Heart right ventricle (tissue), 16 donors: ENCODE results near the gene CCDC142. TPM values are rescaled to one million over a fixed set of nuclear protein-coding genes. Genes with fewer than 3 reads are reported as not detected.

Source experiments
- ATAC-seq, 8 donors: fragments of 200-7000 bp; cut with Tn5 transposase; one replicate each; pipeline ENCODE4 v1.9.1; 2020; ENCODE audit warnings: mild to moderate bottlenecking in 8 of 8, moderate library complexity in 8 of 8, moderate number of reproducible peaks in 1 of 8
- DNase-seq, 2 donors: peaks; one replicate each; pipeline ENCODE4 v3.0.0-alpha.2; 2020
- H3K27ac ChIP-seq, 10 donors: fragments of 200-600 bp; sonication (generic) in 2 of 10; one replicate each; pipeline versions ENCODE4 v1.5.0 to v1.8.0; 2020 to 2022; ENCODE audit warnings: mild to moderate bottlenecking in 3 of 10
- H3K27me3 ChIP-seq, 7 donors: fragments of 200-600 bp; one replicate each; pipeline ENCODE4 v1.8.0; 2021 to 2022; ENCODE audit warnings: mild to moderate bottlenecking in 2 of 7
- H3K36me3 ChIP-seq, 9 donors: fragments of 200-600 bp; sonication (generic) in 1 of 9; one replicate each; pipeline versions ENCODE4 v1.5.0 to v1.8.0; 2020 to 2022; ENCODE audit warnings: mild to moderate bottlenecking in 2 of 9
- H3K4me1 ChIP-seq, 9 donors: fragments of 200-600 bp; sonication (generic) in 1 of 9; one replicate each; pipeline versions ENCODE4 v1.5.0 to v1.8.0; 2020 to 2022; ENCODE audit warnings: mild to moderate bottlenecking in 4 of 9
- H3K4me3 ChIP-seq, 10 donors: fragments of 200-600 bp; sonication (generic) in 2 of 10; one replicate each; pipeline versions ENCODE4 v1.5.0 to v1.8.0; 2020 to 2022; ENCODE audit warnings: mild to moderate bottlenecking in 7 of 10, moderate library complexity in 2 of 10
- H3K9me3 ChIP-seq, 11 donors: fragments of 200-600 bp in 10 of 11; sonication (generic) in 2 of 11; one replicate each; pipeline versions ENCODE4 v1.5.0 to v1.8.0; 2013 to 2022; ENCODE audit warnings: mild to moderate bottlenecking in 2 of 11, control low read depth in 1 of 11, moderate library complexity in 1 of 11
- CTCF ChIP-seq, 9 donors: fragments of 200-600 bp; sonication (generic) in 2 of 9; IDR thresholded peaks; one replicate each; pipeline versions ENCODE4 v1.5.0 to v1.8.0; 2021 to 2022; ENCODE audit warnings: antibody characterized with exemption in 9 of 9, mild to moderate bottlenecking in 5 of 9, moderate library complexity in 1 of 9
- WGBS, 2 donors: extraction: QIAGEN DNeasy Blood & Tissue Kit; methylation state at CpG; one replicate each; pipeline ENCODE4 v1.1.7; 2013; ENCODE audit warnings: inconsistent platforms in 1 of 2; 5-methylcytosine and 5-hydroxymethylcytosine counted together
- intact Hi-C, 10 donors: fragments of 100-400 bp; cut with DNase I; formaldehyde crosslinking; loops; one replicate each; pipeline versions ENCODE4 v1.11.1 to v1.14.2; 2022
- polyA plus RNA-seq, 2 donors: library from polyadenylated mRNA; stranded (reverse); fragments of 200-250 nt; gene quantifications; one replicate each; pipeline ENCODE4 v1.2.3, GENCODE V29; 2013
- total RNA-seq, 10 donors: library from RNA; stranded (reverse); fragmentation: NEBNext Ultra II Directional in 3 of 10; extraction: Animal tissue kit (Norgen Biotek cat#: 25700) in 3 of 10; gene quantifications; one replicate each; pipeline versions ENCODE4 v1.2.1 to v1.2.4, GENCODE V29; 2021 to 2023
- donor health status: Arrhythmogenic right ventricular cardiomyopathy.
- donor health status: ischemic (EF 13 %, LVEDD 7.1; RV severe dilation, severe dysfunction).
- donor health status: healthy with polysubstance abuse.
- donor health status: DM: no; HTN: yes; CAD: no.
- donor health status: DM: no; HTN: no; CAD: no.
- donor health status: ischemic (EF 25% LVEDD 6.9; RV normal size, moderate dysfunction).
- donor health status: ischemic (EF 25% LVEDD 5.7; RV mildly dilated, moderate dysfunction).
- donor health status: healthy.
- donor health status: DM: yes; HTN: yes; CAD: no.
- donor health status: Ischemic cardiomyopathy.
- donor health status: ischemic (EF 35%, LVEDD 5.7; RV mildly dilated, moderate dysfunction).
- donor health status: nonischemic (EF 11% LVEDD 7.7; RV severe dilation, severe dysfunction).
- donor health status: DM: yes; HTN: yes; CAD: no.
- donor health status: PGD.
- donor health status: ischemic (EF 29% LVEDD 5.4; RV normal size, mild dysfunction).
- donor health status: nonischemic (EF 23%, LVEDD 6.1; RV moderate dilation, normal function).

Gene CCDC142
- total and polyA plus RNA-seq, 12 donors = 2.3 to 13.2 (median 5.5) TPM

- peaks cover 10 to 40% (median 29%) of the 10 kb centered on the region in 9 donors for H3K4me1 ChIP-seq
- intact Hi-C loops = loop anchor here in 8 of 10 donors (2.0 to 5.0 kb wide), 5 partner anchors 25 to 105 kb away; partner anchors contain the start of genes AUP1 (in 1 of the 8), DQX1 (in 1 of the 8), HTRA2 (in 1 of the 8) and PCGF1 (in 1 of the 8)
- peak overlapping the region; percentile 74 to 97 (median 88) for H3K4me3 ChIP-seq
- H3K27ac ChIP-seq = peak overlapping the region; percentile 78 to 94 (median 90)
- no peaks in the 10 kb centered on the region for H3K27me3 ChIP-seq
- H3K36me3 ChIP-seq = peaks cover 0 to 64% (median 3%) of the 10 kb centered on the region in 9 donors
- DNase-seq = peak in 1 of 2 donors; percentile 69
- no peaks in the 10 kb centered on the region for H3K9me3 ChIP-seq
- no peak for TF ChIP-seq CTCF (IDR thresholded peaks at IDR 0.05)
- peak; percentile 60 to 78 (median 71) for ATAC-seq
- WGBS, 2 donors = 0 to 2% methylated on average over 80 of the region's 80 CpGs
Observed at GRCh38 chr2:74481961-74482800, 617 bp downstream of the CCDC142 start.

GRCh38 chr2:74481431-74481830, 1.4 kb downstream of the CCDC142 start:
- Histone ChIP-seq H3K4me3 (peak overlapping the region; percentile 74 to 97 (median 88)), H3K36me3 (peaks cover 0 to 64% (median 3%) of the 10 kb centered on the region in 9 donors), H3K4me1 (peaks cover 10 to 46% (median 29%) of the 10 kb centered on the region in 9 donors), H3K27ac (peak overlapping the region in 3 of 10 donors; percentile 90 to 92 (median 91)), H3K27me3 (no peaks in the 10 kb centered on the region), H3K9me3 (no peaks in the 10 kb centered on the region)
- intact Hi-C loops = loop anchor here in 5 of 10 donors (5.0 kb wide), 3 partner anchors 46 to 106 kb away; partner anchors contain the start of genes AUP1 (in 1 of the 5), DQX1 (in 1 of the 5) and HTRA2 (in 1 of the 5)
- no peak for ATAC-seq
- TF ChIP-seq CTCF (IDR thresholded peaks at IDR 0.05) = no peak
- 58 to 69% methylated on average over 3 of the region's 3 CpGs for WGBS, 2 donors
- no peak for DNase-seq

- H3K27ac ChIP-seq = no peak overlapping the region
- intact Hi-C loops = loop anchor here in 1 of 10 donors (5.0 kb wide), 1 partner anchor 58 kb away; no protein-coding TSS in a partner anchor
- no peaks in the 10 kb centered on the region for H3K9me3 ChIP-seq
- ATAC-seq (no peak), DNase-seq (no peak)
- peaks cover 0 to 66% (median 13%) of the 10 kb centered on the region in 9 donors for H3K36me3 ChIP-seq
- H3K4me3 ChIP-seq = no peak overlapping the region
- H3K27me3 ChIP-seq = no peaks in the 10 kb centered on the region
- peak in 3 of 9 donors; percentile 18 to 33 (median 27) for TF ChIP-seq CTCF (IDR thresholded peaks at IDR 0.05)
- 87 to 94% methylated on average over 5 of the region's 5 CpGs for WGBS, 2 donors
- peaks cover 5 to 40% (median 27%) of the 10 kb centered on the region in 9 donors for H3K4me1 ChIP-seq
Observed at GRCh38 chr2:74474899-74475298, 7.9 kb downstream of the CCDC142 start.

- peaks cover 0 to 62% (median 13%) of the 10 kb centered on the region in 9 donors for H3K36me3 ChIP-seq
- ATAC-seq (no peak), DNase-seq (no peak)
- no peaks in the 10 kb centered on the region for H3K27me3 ChIP-seq
- intact Hi-C loops = loop anchor here in 1 of 10 donors (5.0 kb wide), 1 partner anchor 57 kb away; no protein-coding TSS in a partner anchor
- peaks cover 5 to 39% (median 27%) of the 10 kb centered on the region in 9 donors for H3K4me1 ChIP-seq
- H3K9me3 ChIP-seq = no peaks in the 10 kb centered on the region
- 96 to 98% methylated on average over 6 of the region's 6 CpGs for WGBS, 2 donors
- no peak overlapping the region for H3K4me3 ChIP-seq
- H3K27ac ChIP-seq = no peak overlapping the region
- TF ChIP-seq CTCF (IDR thresholded peaks at IDR 0.05) = no peak
Observed at GRCh38 chr2:74474481-74474880, 8.3 kb downstream of the CCDC142 start.
